K562 (cell line): ENCODE data around the gene STXBP6. TPM values are rescaled to one million over a fixed set of nuclear protein-coding genes. Genes with fewer than 3 reads are reported as not detected.

Experiments
- ATAC-seq: fragments of 200-7000 bp; cut with Tn5 transposase; 3 replicates; pipeline ENCODE4 v1.9.1; 2020; ENCODE audit warnings: moderate library complexity
- BruUV-seq: library from RNA; stranded (reverse); fragments of 400-500 nt; replicated peaks from 2 replicates; lab custom pipeline; 2021; lab: Mats Ljungman, UMichigan
- CTCF ChIA-PET: fragments of 300-600 bp; formaldehyde crosslinking; extraction: SDS; loops from one replicate; lab custom pipeline; 2021; ENCODE audit warnings: low intra/inter-chr PET ratio; lab: Yijun Ruan, JAX
- POLR2A ChIA-PET: fragments of 300-600, 350-650 bp; sonication (Branson Sonifier 250); formaldehyde crosslinking; extraction: SDS; loops from one replicate; lab custom pipeline; 2021; ENCODE audit warnings: antibody characterized with exemption, inconsistent platforms; lab: Yijun Ruan, JAX
- DNase-seq, 4 experiments: peaks; one replicate each; pipeline versions ENCODE4 v3.0.0 to v3.0.0-alpha.2; 2011 to 2018; ENCODE audit warnings: low spot score in 3 of 4, mixed read lengths in 3 of 4; ENCODE audit errors: extremely low read depth in 1 of 4
- FAIRE-seq: peaks from 2 replicates; lab custom pipeline; 2011; peaks lifted over from hg19 to GRCh38; lab: Jason Lieb, UNC
- H2AFZ ChIP-seq: 2 replicates; pipeline ENCODE4 v1.6.0; 2011; ENCODE audit warnings: low read depth, low read length, control low read depth, inconsistent platforms
- H3K27ac ChIP-seq: fragments of 200-600 bp; 3 replicates; pipeline ENCODE4 v1.8.0; 2011; ENCODE audit warnings: low read depth, mild to moderate bottlenecking, control low read depth, inconsistent platforms, low read length, moderate library complexity, mixed read lengths; ENCODE audit errors: extremely low read depth
- H3K27me3 ChIP-seq, 2 experiments: fragments of 300-600 bp in 1 of 2; 2 replicates in 1 of 2; 3 replicates in 1 of 2; pipeline versions ENCODE4 v1.6.0 to v1.8.0; 2011; ENCODE audit warnings: inconsistent platforms in 2 of 2, low read length in 2 of 2, mild to moderate bottlenecking in 1 of 2, mixed read lengths in 1 of 2, moderate library complexity in 1 of 2; ENCODE audit not compliant: control insufficient read depth in 2 of 2, insufficient read depth in 2 of 2
- H3K36me3 ChIP-seq: fragments of 300-600 bp; 3 replicates; pipeline ENCODE4 v1.8.0; 2011; ENCODE audit warnings: mild to moderate bottlenecking, low read length, inconsistent platforms; ENCODE audit not compliant: control insufficient read depth, insufficient read depth
- H3K4me1 ChIP-seq, 2 experiments: fragments of 200-600 bp in 1 of 2; replicated peaks in 1 of 2; 2 replicates in 1 of 2; 3 replicates in 1 of 2; pipeline versions ENCODE4 v1.5.1 to v1.8.0; 2011; ENCODE audit warnings: inconsistent platforms in 2 of 2, low read length in 2 of 2, mild to moderate bottlenecking in 1 of 2, mixed read lengths in 1 of 2, moderate library complexity in 1 of 2; ENCODE audit not compliant: control insufficient read depth in 2 of 2, insufficient read depth in 2 of 2
- H3K4me2 ChIP-seq: 2 replicates; pipeline ENCODE4 v1.6.1; 2011; ENCODE audit warnings: low read length, control low read depth, inconsistent platforms, mixed read lengths; ENCODE audit not compliant: insufficient read depth
- H3K4me3 ChIP-seq: fragments of 200-600 bp; sonication (generic), shearing (Covaris generic); 2 replicates; pipeline ENCODE4 v1.5.1; 2016; ENCODE audit warnings: control low read depth, inconsistent platforms
- H3K79me2 ChIP-seq: fragments of 200-600 bp; 3 replicates; pipeline ENCODE4 v1.8.0; 2011; ENCODE audit warnings: low read length, inconsistent platforms; ENCODE audit not compliant: control insufficient read depth, insufficient read depth
- H3K9ac ChIP-seq, 2 experiments: 2 replicates each; pipeline versions ENCODE4 v1.6.0 to v1.6.1; 2011; ENCODE audit warnings: low read depth in 2 of 2, low read length in 2 of 2, control low read depth in 1 of 2, inconsistent platforms in 1 of 2, mild to moderate bottlenecking in 1 of 2, mixed read lengths in 1 of 2; ENCODE audit not compliant: insufficient read depth in 1 of 2
- H3K9me1 ChIP-seq: one replicate; pipeline ENCODE4 v1.6.0; 2011; ENCODE audit warnings: inconsistent platforms, mild to moderate bottlenecking, low read length, moderate library complexity; ENCODE audit not compliant: control insufficient read depth, insufficient read depth
- H3K9me3 ChIP-seq: replicated peaks from 2 replicates; pipeline ENCODE4 v1.5.1; 2011; ENCODE audit warnings: low read depth, low read length, inconsistent platforms; ENCODE audit not compliant: control insufficient read depth, insufficient read depth
- H4K20me1 ChIP-seq: replicated peaks from 2 replicates; pipeline ENCODE4 v1.6.1; 2011; ENCODE audit warnings: low read length, inconsistent platforms, mixed read lengths; ENCODE audit not compliant: control insufficient read depth, insufficient read depth
- DACH1 ChIP-seq: fragments of 450-650 bp; IDR thresholded peaks from 2 replicates; pipeline ENCODE4 v1.6.1; 2018; ENCODE audit not compliant: partially characterized antibody
- DPF2 ChIP-seq: fragments of 450-650 bp; IDR thresholded peaks from 2 replicates; pipeline ENCODE4 v1.6.1; 2016
- MEF2D ChIP-seq: conservative IDR thresholded peaks from 2 replicates; pipeline ENCODE4 v1.6.1; 2016; ENCODE audit warnings: low read depth, missing genetic modification characterization, missing compliant biosample characterization
- NFRKB ChIP-seq: fragments of 450-650 bp; IDR thresholded peaks from 2 replicates; pipeline ENCODE4 v1.6.1; 2016; ENCODE audit warnings: low read depth
- POU5F1 ChIP-seq: fragments of 150-350 bp; IDR thresholded peaks from 2 replicates; pipeline ENCODE4 v1.6.1; 2014; ENCODE audit warnings: borderline replicate concordance, low read length, low read depth, mild to moderate bottlenecking; ENCODE audit not compliant: partially characterized antibody
- TAF1 ChIP-seq: IDR thresholded peaks from 2 replicates; pipeline ENCODE4 v1.6.1; 2011; ENCODE audit warnings: mild to moderate bottlenecking, low read length, moderate library complexity; ENCODE audit not compliant: insufficient read depth, control insufficient read depth, severe bottlenecking; ENCODE audit errors: extremely low read depth
- WGBS: fragments of 100-300 bp; shearing (Covaris generic); methylation state at CpG from one replicate; pipeline ENCODE4 v1.1.6; 2016; ENCODE audit warnings: low coverage, mixed read lengths; ENCODE audit not compliant: insufficient coverage; ENCODE audit errors: missing lambda C conversion rate; 5-methylcytosine and 5-hydroxymethylcytosine counted together
- in situ Hi-C: fragments of 300-500 bp; cut with MboI; formaldehyde crosslinking; loops from 4 replicates; pipeline ENCODE4 v1.15.0; 2018; ENCODE audit warnings: inconsistent platforms, mixed read lengths
- intact Hi-C: fragments of 100-400 bp; cut with micrococcal nuclease; formaldehyde crosslinking; loops from 2 replicates; pipeline ENCODE4 v1.14.2; 2022
- polyA plus RNA-seq, 8 experiments: library from polyadenylated mRNA; depleted of rRNA in 4 of 8; stranded (reverse) in 5 of 8; unstranded in 3 of 8; fragments of >200 nt; fragmentation: Nextera tagmentation in 2 of 8; fragmentation: Illumina TruSeq in 1 of 8; extraction: Ambion mirVana in 2 of 8; extraction: Trizol in 1 of 8; gene quantifications; 2 replicates each; pipeline versions ENCODE4 v1.2.1 to v1.2.3, GENCODE V29; 2011 to 2014; ENCODE audit warnings: inconsistent platforms in 1 of 8, missing spikeins in 1 of 8
- total RNA-seq, 7 experiments: library from RNA; depleted of rRNA in 6 of 7; stranded (reverse); fragments of >200 nt in 6 of 7; fragmentation: Illumina TruSeq in 2 of 7; extraction: Trizol in 2 of 7; gene quantifications; 2 replicates each; pipeline versions ENCODE4 v1.2.1 to v1.2.3, GENCODE V29; 2011 to 2021; ENCODE audit warnings: low replicate concordance in 1 of 7
- TF ChIP-seq, protein P1 (sequence below), 2 experiments: fragments of 450-650 bp in 1 of 2; sonication (generic) in 1 of 2; formaldehyde crosslinking in 1 of 2; IDR thresholded peaks in 1 of 2; conservative IDR thresholded peaks in 1 of 2; 2 replicates each; pipeline versions ENCODE4 v1.6.1 to v1.8.1; 2016 to 2023; ENCODE audit warnings: mild to moderate bottlenecking in 2 of 2, moderate library complexity in 2 of 2, inconsistent platforms in 1 of 2, missing genetic modification reagents in 1 of 2

Gene STXBP6
- total and polyA plus RNA-seq, 9 of the 15 experiments (the other 6 are each of a cell fraction or from before 2014, with no cell fraction given): 0.27 to 0.89 (median 0.59) TPM

DNA sequence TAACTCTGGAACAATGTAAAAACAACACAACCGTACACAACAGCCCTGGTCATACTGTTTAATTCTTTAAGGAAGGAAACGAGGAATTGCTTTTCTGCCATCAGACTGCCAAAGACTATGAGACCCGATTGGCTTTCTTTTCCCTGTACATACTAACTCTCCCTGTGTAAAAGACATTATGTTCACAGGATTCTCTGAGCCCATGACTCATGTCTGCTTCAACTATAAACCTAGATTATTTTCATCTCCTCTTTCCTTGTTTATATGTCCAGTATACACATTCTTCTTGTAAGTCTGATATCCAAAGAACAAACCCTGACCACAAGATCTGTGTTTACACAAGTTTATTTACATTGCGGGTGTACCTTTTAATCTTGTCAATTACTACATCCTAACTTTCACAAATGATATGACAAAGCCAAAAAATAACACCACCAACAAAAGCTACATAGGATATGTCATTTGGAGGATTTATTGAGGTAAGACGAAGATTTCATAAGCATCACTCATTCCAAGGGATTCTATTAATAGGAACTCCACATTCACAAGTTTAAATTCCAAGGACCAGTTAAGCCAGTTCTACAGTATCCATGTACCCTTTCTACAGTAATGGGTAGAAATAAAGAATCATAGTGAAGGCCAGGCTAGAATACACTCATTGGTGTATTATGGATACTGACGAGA, 67.3 kb downstream of the STXBP6 start (continued):
- TF ChIP-seq, protein P1, sequence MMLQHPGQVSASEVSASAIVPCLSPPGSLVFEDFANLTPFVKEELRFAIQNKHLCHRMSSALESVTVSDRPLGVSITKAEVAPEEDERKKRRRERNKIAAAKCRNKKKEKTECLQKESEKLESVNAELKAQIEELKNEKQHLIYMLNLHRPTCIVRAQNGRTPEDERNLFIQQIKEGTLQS (IDR thresholded peaks at IDR 0.05): peak; percentile 20; the same call in 1 of the 2 replicates
- TF ChIP-seq, protein P1 (CRISPR knock-in tag; conservative IDR thresholded peaks at IDR 0.05): no peak
- 0 out of 2 replicates have a peak, but pooled peaks have one; percentile 35 for TF ChIP-seq DPF2

DNA sequence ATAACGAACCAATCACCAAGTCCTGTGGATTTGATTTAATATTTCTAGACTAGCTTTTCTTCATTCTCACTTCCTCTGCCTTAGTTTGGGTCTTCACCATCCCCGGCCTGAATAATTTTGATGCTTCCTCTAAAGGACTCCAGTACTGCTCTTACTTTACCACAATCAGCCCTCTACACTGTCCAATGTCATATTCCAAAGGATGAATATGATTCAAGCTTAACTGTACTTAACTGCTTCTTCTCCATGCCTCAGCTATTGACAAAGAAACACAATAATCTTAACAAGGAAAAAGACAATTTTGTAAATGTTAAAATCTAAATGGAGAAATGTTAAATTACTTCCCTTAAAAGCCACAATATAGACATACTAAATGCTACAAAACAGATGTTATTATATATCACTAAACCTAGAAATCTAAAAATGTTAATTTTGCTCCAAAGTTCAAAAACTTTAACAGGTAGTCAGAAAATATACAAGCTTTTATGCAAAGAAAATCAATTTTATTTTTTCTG, 70.2 kb downstream of the STXBP6 start:
- no peak for DNase-seq
- H3K4me3 ChIP-seq: no peak overlapping the region
- WGBS: 8% methylated on average over 2 of the region's 2 CpGs
- CTCF ChIA-PET: no interaction called here
- BruUV-seq: no TSS peak
- FAIRE-seq: no peak
- H2AFZ ChIP-seq: no peak overlapping the region
- POLR2A ChIA-PET: interaction anchor here (0.6 to 0.7 kb wide), 3 partner anchors 15 to 725 kb away, joined by 3 to 4 read pairs (median 3); no protein-coding TSS in a partner anchor
- TF ChIP-seq DACH1 (no peak), MEF2D (tag) (no peak), TAF1 (no peak), NFRKB (no peak), POU5F1 (no peak)
- H3K27me3 ChIP-seq: no peaks in the 10 kb centered on the region
- intact Hi-C loops (no loop called here), in situ Hi-C loops (no loop called here)
- H3K27ac ChIP-seq: no peak overlapping the region
- H4K20me1 ChIP-seq: no peaks in the 10 kb centered on the region
- no peaks in the 10 kb centered on the region for H3K79me2 ChIP-seq
- H3K9me3 ChIP-seq: no peaks in the 10 kb centered on the region
- H3K4me1 ChIP-seq: peaks cover 0 to 15% of the 10 kb centered on the region in 2 experiments; a peak in 3 of 5 replicates
- H3K9ac ChIP-seq: no peak overlapping the region
- no peaks in the 10 kb centered on the region for H3K9me1 ChIP-seq
- no peaks in the 10 kb centered on the region; the same call in 2 of the 3 replicates for H3K36me3 ChIP-seq
- no peak for ATAC-seq
- no peak overlapping the region for H3K4me2 ChIP-seq
